Measurements from ENCODE around the gene DCDC2. TPM values are rescaled to one million over a fixed set of nuclear protein-coding genes. Genes with fewer than 3 reads are reported as not detected.
"Not testable (repeated sequence)": the region's sequence is repeated elsewhere in the genome, so short reads cannot be mapped to it uniquely, and the experiment has no call there.

The DCDC2 gene
- total and polyA plus RNA-seq, 2 donors (not counting 1 experiment from before 2014, with no cell fraction given) = not detected

DNA sequence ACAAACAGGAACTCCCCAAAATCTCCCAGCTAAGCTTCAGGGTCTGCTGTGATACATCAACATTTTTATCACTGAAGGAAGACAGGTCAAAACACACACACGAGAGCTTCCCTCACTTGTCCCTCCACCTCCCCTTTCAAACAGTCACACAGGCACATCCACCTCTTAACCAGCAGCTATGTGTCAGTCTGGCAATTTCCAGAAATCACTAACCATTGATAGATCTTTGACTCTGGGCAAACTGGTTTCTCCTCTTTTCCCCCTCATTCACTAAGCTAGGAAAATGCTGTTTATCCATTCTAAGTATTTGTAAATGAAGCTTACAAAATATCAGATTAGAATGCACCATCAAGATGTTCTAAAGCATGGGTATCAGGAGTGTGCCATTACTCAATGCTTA is 87.8 kb downstream of the DCDC2 start:
- Histone ChIP-seq H3K27me3 (replicated peaks in 1 of 4; ENCODE audit: control extremely low read depth in 1 of 4, control insufficient read depth in 3 of 4, insufficient read depth in 4 of 4, low read length in 3 of 4) (peaks cover 0 to 3% (median 0%) of the 10 kb centered on the region in 4 experiments), H3K9ac (ENCODE audit: low read length) (no peak overlapping the region), H2AFZ (ENCODE audit: insufficient read depth, low read depth, low read length, poor library complexity, severe bottlenecking) (no peak overlapping the region), H4K20me1 (ENCODE audit: control insufficient read depth, insufficient read depth, low read length, poor library complexity, severe bottlenecking) (no peaks in the 10 kb centered on the region), H3K4me3 (ENCODE audit: control extremely low read depth in 1 of 5, extremely low read depth in 1 of 5, insufficient read depth in 1 of 5, low read depth in 2 of 5, low read length in 4 of 5) (no peak overlapping the region), H3K79me2 (ENCODE audit: control insufficient read depth, insufficient read depth, low read length) (no peaks in the 10 kb centered on the region), H3K36me3 (replicated peaks in 1 of 2; ENCODE audit: control extremely low read depth in 1 of 2, control insufficient read depth in 1 of 2, extremely low read depth in 1 of 2, insufficient read depth in 2 of 2, low read length in 1 of 2) (no peaks in the 10 kb centered on the region), H3K9me3 (ENCODE audit: control extremely low read depth in 1 of 3, control insufficient read depth in 2 of 3, insufficient read depth in 1 of 3, low read length in 2 of 3) (no peaks in the 10 kb centered on the region), H3K27ac (ENCODE audit: low read length in 2 of 2) (no peak overlapping the region), H3K4me1 (ENCODE audit: control insufficient read depth in 2 of 2, insufficient read depth in 2 of 2, low read length in 2 of 2) (no peaks in the 10 kb centered on the region), H3K4me2 (replicated peaks; ENCODE audit: low read depth, low read length, poor library complexity, severe bottlenecking) (no peak overlapping the region)
- ATAC-seq (ENCODE audit: low read depth) (no peak), DNase-seq (no peak)
- ChIA-PET POLR2A (no interaction called here), CTCF (no interaction called here)
- Mint-ChIP-seq H3K27ac (no peak overlapping the region), H3K4me3 (no peak overlapping the region), H3K27me3 (peaks cover 3% of the 10 kb centered on the region), H3K9me3 (ENCODE audit: insufficient read depth) (no peaks in the 10 kb centered on the region), H3K4me1 (peaks cover 2% of the 10 kb centered on the region)
- TF ChIP-seq, protein P1, sequence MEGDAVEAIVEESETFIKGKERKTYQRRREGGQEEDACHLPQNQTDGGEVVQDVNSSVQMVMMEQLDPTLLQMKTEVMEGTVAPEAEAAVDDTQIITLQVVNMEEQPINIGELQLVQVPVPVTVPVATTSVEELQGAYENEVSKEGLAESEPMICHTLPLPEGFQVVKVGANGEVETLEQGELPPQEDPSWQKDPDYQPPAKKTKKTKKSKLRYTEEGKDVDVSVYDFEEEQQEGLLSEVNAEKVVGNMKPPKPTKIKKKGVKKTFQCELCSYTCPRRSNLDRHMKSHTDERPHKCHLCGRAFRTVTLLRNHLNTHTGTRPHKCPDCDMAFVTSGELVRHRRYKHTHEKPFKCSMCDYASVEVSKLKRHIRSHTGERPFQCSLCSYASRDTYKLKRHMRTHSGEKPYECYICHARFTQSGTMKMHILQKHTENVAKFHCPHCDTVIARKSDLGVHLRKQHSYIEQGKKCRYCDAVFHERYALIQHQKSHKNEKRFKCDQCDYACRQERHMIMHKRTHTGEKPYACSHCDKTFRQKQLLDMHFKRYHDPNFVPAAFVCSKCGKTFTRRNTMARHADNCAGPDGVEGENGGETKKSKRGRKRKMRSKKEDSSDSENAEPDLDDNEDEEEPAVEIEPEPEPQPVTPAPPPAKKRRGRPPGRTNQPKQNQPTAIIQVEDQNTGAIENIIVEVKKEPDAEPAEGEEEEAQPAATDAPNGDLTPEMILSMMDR (IDR thresholded peaks at IDR 0.05) = no peak
- TF ChIP-seq EZH2 (IDR thresholded peaks at IDR 0.05; ENCODE audit: borderline replicate concordance, insufficient read depth, low read depth, low read length, poor library complexity, severe bottlenecking) = no peak
- 91% methylated on average over 1 of the region's 1 CpG for WGBS (ENCODE audit: insufficient coverage)
- intact Hi-C loops (cut with micrococcal nuclease) = no loop called here

DNA sequence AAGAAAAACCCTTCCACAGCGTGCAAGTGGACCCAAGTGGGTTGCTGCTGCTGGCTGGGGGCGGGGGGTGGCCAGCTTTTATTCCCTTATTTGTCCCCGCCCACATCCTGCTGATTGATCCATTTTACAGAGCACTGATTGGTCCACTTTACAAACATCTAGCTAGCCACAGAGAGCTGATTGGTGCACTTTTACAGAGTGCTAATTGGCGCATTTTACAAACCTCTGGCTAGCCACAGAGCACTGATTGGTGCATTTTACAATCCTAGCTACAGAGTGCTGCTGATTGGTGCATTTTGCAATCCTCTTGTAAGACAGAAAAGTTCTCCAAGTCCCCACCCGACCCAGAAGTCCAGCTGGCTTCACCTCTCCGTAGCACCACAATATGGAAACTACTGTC is 99.6 kb downstream of the DCDC2 start:
- CTCF ChIA-PET = not testable (repeated sequence)

More for the DNA sequence above, 99.6 kb downstream of the DCDC2 start:
- POLR2A ChIA-PET; H3K4me3 Mint-ChIP-seq; H3K9ac ChIP-seq (ENCODE audit: low read length); H3K36me3 ChIP-seq (replicated peaks in 1 of 2; ENCODE audit: control extremely low read depth in 1 of 2, control insufficient read depth in 1 of 2, extremely low read depth in 1 of 2, insufficient read depth in 2 of 2, low read length in 1 of 2); H3K4me2 ChIP-seq (replicated peaks; ENCODE audit: low read depth, low read length, poor library complexity, severe bottlenecking); H3K79me2 ChIP-seq (ENCODE audit: control insufficient read depth, insufficient read depth, low read length); intact Hi-C loops (cut with micrococcal nuclease); H3K27ac Mint-ChIP-seq; H3K9me3 Mint-ChIP-seq (ENCODE audit: insufficient read depth); H3K9me3 ChIP-seq (ENCODE audit: control extremely low read depth in 1 of 3, control insufficient read depth in 2 of 3, insufficient read depth in 1 of 3, low read length in 2 of 3); ATAC-seq (ENCODE audit: low read depth); H3K4me1 ChIP-seq (ENCODE audit: control insufficient read depth in 2 of 2, insufficient read depth in 2 of 2, low read length in 2 of 2); DNase-seq; H3K27me3 ChIP-seq (replicated peaks in 1 of 4; ENCODE audit: control extremely low read depth in 1 of 4, control insufficient read depth in 3 of 4, insufficient read depth in 4 of 4, low read length in 3 of 4); H3K27ac ChIP-seq (ENCODE audit: low read length in 2 of 2); H3K4me1 Mint-ChIP-seq; H2AFZ ChIP-seq (ENCODE audit: insufficient read depth, low read depth, low read length, poor library complexity, severe bottlenecking); H4K20me1 ChIP-seq (ENCODE audit: control insufficient read depth, insufficient read depth, low read length, poor library complexity, severe bottlenecking); H3K4me3 ChIP-seq (ENCODE audit: control extremely low read depth in 1 of 5, extremely low read depth in 1 of 5, insufficient read depth in 1 of 5, low read depth in 2 of 5, low read length in 4 of 5): not testable (repeated sequence)
- WGBS (ENCODE audit: insufficient coverage) = 88% methylated on average over 6 of the region's 6 CpGs
- peaks cover 17% of the 10 kb centered on the region for H3K27me3 Mint-ChIP-seq
